H1 (cell line): ENCODE measurements around the gene CELF3. TPM values are rescaled to one million over a fixed set of nuclear protein-coding genes. Genes with fewer than 3 reads are reported as not detected.

Experiments used
- CTCF ChIA-PET: fragments of 300-600 bp; sonication (Branson Sonifier 250); formaldehyde crosslinking; loops from one replicate; lab custom pipeline; 2021; ENCODE audit not compliant: partially characterized antibody; lab: Charles Lee
- POLR2A ChIA-PET: fragments of 300-600 bp; sonication (Branson Sonifier 250); formaldehyde crosslinking; loops from one replicate; lab custom pipeline; 2021; ENCODE audit warnings: inconsistent platforms; ENCODE audit not compliant: partially characterized antibody; lab: Charles Lee
- DNase-seq, 2 experiments: peaks; one replicate each; pipeline versions ENCODE4 v3.0.0 to v3.0.0-alpha.2; 2010 to 2022; ENCODE audit warnings: low spot score in 2 of 2, low read depth in 1 of 2, mixed read lengths in 1 of 2
- FAIRE-seq: peaks from 2 replicates; lab custom pipeline; 2011; peaks lifted over from hg19 to GRCh38; lab: Jason Lieb, UNC
- H2AFZ ChIP-seq: 2 replicates; pipeline ENCODE4 v1.8.1; 2012; ENCODE audit warnings: low read length, inconsistent platforms
- H2AK5ac ChIP-seq: 2 replicates; pipeline ENCODE4 v1.6.1; 2013; ENCODE audit warnings: low read depth, low read length
- H2BK120ac ChIP-seq: replicated peaks from 2 replicates; pipeline ENCODE3; 2013; ENCODE audit warnings: low read depth, low read length, inconsistent platforms
- H2BK12ac ChIP-seq: 2 replicates; pipeline ENCODE4 v1.6.1; 2013; ENCODE audit warnings: low read depth, low read length
- H2BK15ac ChIP-seq: 2 replicates; pipeline ENCODE4 v1.6.1; 2013; ENCODE audit warnings: low read length
- H2BK20ac ChIP-seq: 2 replicates; pipeline ENCODE4 v1.6.1; 2013; ENCODE audit warnings: low read length
- H2BK5ac ChIP-seq: 2 replicates; pipeline ENCODE4 v1.6.1; 2013; ENCODE audit warnings: low read depth, low read length
- H3K14ac ChIP-seq: 2 replicates; pipeline ENCODE4 v1.6.1; 2013; ENCODE audit warnings: inconsistent platforms; ENCODE audit not compliant: insufficient read length
- H3K18ac ChIP-seq: 2 replicates; pipeline ENCODE4 v1.6.1; 2013; ENCODE audit warnings: low read length; ENCODE audit errors: extremely low read depth
- H3K23ac ChIP-seq: 2 replicates; pipeline ENCODE4 v1.6.1; 2013; ENCODE audit warnings: inconsistent platforms; ENCODE audit not compliant: insufficient read length
- H3K23me2 ChIP-seq: 2 replicates; pipeline ENCODE4 v1.6.1; 2013; ENCODE audit warnings: low read depth, low read length
- H3K27ac ChIP-seq: 2 replicates; pipeline ENCODE4 v1.6.1; 2011; ENCODE audit warnings: low read depth, low read length, inconsistent platforms
- H3K27me3 ChIP-seq, 4 experiments: replicated peaks in 1 of 4; 1 replicate in 1 of 4; 2 replicates in 3 of 4; pipeline versions ENCODE4 v1.6.1 to v1.8.1; 2011 to 2013; ENCODE audit warnings: low read length in 3 of 4, mild to moderate bottlenecking in 3 of 4, inconsistent platforms in 2 of 4, mixed read lengths in 2 of 4, moderate library complexity in 1 of 4; ENCODE audit not compliant: control insufficient read depth in 3 of 4, insufficient read depth in 3 of 4; ENCODE audit errors: extremely low read depth in 1 of 4
- H3K36me3 ChIP-seq, 4 experiments: 2 replicates each; pipeline versions ENCODE4 v1.6.1 to v1.8.1; 2011 to 2013; ENCODE audit warnings: mild to moderate bottlenecking in 4 of 4, low read length in 3 of 4, moderate library complexity in 2 of 4, control low read depth in 1 of 4, inconsistent platforms in 1 of 4; ENCODE audit not compliant: insufficient read depth in 4 of 4, control insufficient read depth in 2 of 4
- H3K4ac ChIP-seq: replicated peaks from 2 replicates; pipeline ENCODE3; 2013; ENCODE audit warnings: low read length, low read depth, mixed read lengths, inconsistent platforms; ENCODE audit not compliant: insufficient read length
- H3K4me1 ChIP-seq, 4 experiments: replicated peaks in 1 of 4; 1 replicate in 1 of 4; 2 replicates in 3 of 4; pipeline versions ENCODE4 v1.6.1 to v1.8.1; 2011 to 2013; ENCODE audit warnings: low read length in 3 of 4, inconsistent platforms in 2 of 4, mixed read lengths in 1 of 4; ENCODE audit not compliant: insufficient read depth in 4 of 4, control insufficient read depth in 3 of 4
- H3K4me2 ChIP-seq, 2 experiments: 2 replicates each; pipeline versions ENCODE4 v1.6.1 to v1.8.1; 2011 to 2013; ENCODE audit warnings: low read depth in 2 of 2, low read length in 2 of 2, control low read depth in 1 of 2, inconsistent platforms in 1 of 2, mild to moderate bottlenecking in 1 of 2; ENCODE audit not compliant: insufficient read depth in 1 of 2
- H3K4me3 ChIP-seq, 4 experiments: fragments of 200-600, 300-600 bp in 1 of 4; sonication (generic), shearing (Covaris generic), sonication (Bioruptor Twin) in 1 of 4; 2 replicates each; pipeline versions ENCODE4 v1.5.1 to v1.8.1; 2011 to 2016; ENCODE audit warnings: low read length in 4 of 4, low read depth in 3 of 4, control low read depth in 2 of 4, inconsistent platforms in 2 of 4, mild to moderate bottlenecking in 2 of 4, mixed read lengths in 1 of 4, moderate library complexity in 1 of 4; ENCODE audit not compliant: insufficient read depth in 2 of 4; ENCODE audit errors: extremely low read depth in 1 of 4
- H3K56ac ChIP-seq: replicated peaks from 2 replicates; pipeline ENCODE3; 2013; ENCODE audit warnings: low read depth, mild to moderate bottlenecking, mixed read lengths, low read length, inconsistent platforms; ENCODE audit not compliant: insufficient read length
- H3K79me1 ChIP-seq: 2 replicates; pipeline ENCODE4 v1.6.1; 2013; ENCODE audit warnings: low read depth, low read length, control low read depth
- H3K79me2 ChIP-seq, 2 experiments: 2 replicates each; pipeline versions ENCODE4 v1.6.1 to v1.8.1; 2012 to 2013; ENCODE audit warnings: low read length in 2 of 2, mild to moderate bottlenecking in 2 of 2, inconsistent platforms in 1 of 2; ENCODE audit not compliant: insufficient read depth in 2 of 2, control insufficient read depth in 1 of 2
- H3K9ac ChIP-seq, 4 experiments: replicated peaks in 1 of 4; 1 replicate in 1 of 4; 2 replicates in 3 of 4; pipeline versions ENCODE4 v1.6.1 to v1.8.1; 2011 to 2013; ENCODE audit warnings: low read depth in 3 of 4, low read length in 3 of 4, control low read depth in 2 of 4, mild to moderate bottlenecking in 2 of 4, moderate library complexity in 2 of 4, inconsistent platforms in 1 of 4; ENCODE audit errors: extremely low read depth in 1 of 4
- H3K9me3 ChIP-seq, 2 experiments: 2 replicates each; pipeline versions ENCODE4 v1.6.1 to v1.8.1; 2012 to 2013; ENCODE audit warnings: mild to moderate bottlenecking in 2 of 2, moderate library complexity in 2 of 2, control low read depth in 1 of 2, inconsistent platforms in 1 of 2, low read depth in 1 of 2, low read length in 1 of 2, mixed read lengths in 1 of 2; ENCODE audit not compliant: insufficient read depth in 2 of 2
- H4K20me1 ChIP-seq, 2 experiments: replicated peaks in 1 of 2; 2 replicates each; pipeline versions ENCODE3 to v1.8.1; 2011 to 2013; ENCODE audit warnings: inconsistent platforms in 2 of 2, low read length in 2 of 2, mild to moderate bottlenecking in 1 of 2; ENCODE audit not compliant: insufficient read depth in 2 of 2, control insufficient read depth in 1 of 2
- H4K5ac ChIP-seq: 2 replicates; pipeline ENCODE4 v1.6.1; 2013; ENCODE audit warnings: low read length, low read depth, mixed read lengths, inconsistent platforms; ENCODE audit not compliant: insufficient read length
- H4K8ac ChIP-seq: 2 replicates; pipeline ENCODE4 v1.8.0; 2013; ENCODE audit warnings: mild to moderate bottlenecking, moderate library complexity, low read length, inconsistent platforms; ENCODE audit not compliant: insufficient read depth; ENCODE audit errors: extremely low read depth
- H4K91ac ChIP-seq: replicated peaks from 2 replicates; pipeline ENCODE3; 2013; ENCODE audit warnings: low read length, mixed read lengths, inconsistent platforms; ENCODE audit not compliant: insufficient read length
- ASH2L ChIP-seq: fragments of 200-600, 300-600 bp; sonication (generic); IDR thresholded peaks from one replicate; pipeline ENCODE4 v1.7.1; 2017; ENCODE audit warnings: low read length
- ATF2 ChIP-seq: IDR thresholded peaks from 2 replicates; pipeline ENCODE4 v1.6.1; 2012; ENCODE audit warnings: low read length, inconsistent platforms
- E2F6 ChIP-seq: IDR thresholded peaks from 2 replicates; pipeline ENCODE4 v1.6.1; 2012; ENCODE audit warnings: inconsistent platforms
- POLR2A ChIP-seq, 2 experiments: IDR thresholded peaks; 1 replicate in 1 of 2; 2 replicates in 1 of 2; pipeline ENCODE4 v1.6.1; 2011; ENCODE audit warnings: low read depth in 2 of 2, low read length in 2 of 2, mild to moderate bottlenecking in 2 of 2; ENCODE audit errors: control extremely low read depth in 1 of 2
- POLR2AphosphoS5 ChIP-seq: IDR thresholded peaks from 2 replicates; pipeline ENCODE4 v1.6.1; 2011; ENCODE audit warnings: low read depth, low read length
- WGBS, 2 experiments: shearing (Covaris generic) in 1 of 2; methylation state at CpG; one replicate each; pipeline versions ENCODE4 v1.1.6 to v1.1.7; 2013 to 2015; ENCODE audit warnings: low lambda C conversion rate in 2 of 2, mixed read lengths in 2 of 2, inconsistent platforms in 1 of 2, low coverage in 1 of 2, missing lambda C conversion rate in 1 of 2; ENCODE audit not compliant: insufficient replicate concordance in 2 of 2, insufficient coverage in 1 of 2, insufficient read length in 1 of 2; ENCODE audit errors: extremely low coverage in 1 of 2, missing lambda C conversion rate in 1 of 2; 5-methylcytosine and 5-hydroxymethylcytosine counted together
- polyA plus RNA-seq, 7 experiments: library from polyadenylated mRNA; depleted of rRNA in 3 of 7; stranded (reverse) in 5 of 7; unstranded in 2 of 7; fragments of >200 nt in 5 of 7; fragments of 200-250 nt in 2 of 7; gene quantifications; 1 replicate in 5 of 7; 2 replicates in 1 of 7; 4 replicates in 1 of 7; pipeline versions ENCODE4 v1.2.1 to v1.2.3, GENCODE V29; 2011 to 2013; ENCODE audit warnings: missing spikeins in 2 of 7, mixed read lengths in 2 of 7
- total RNA-seq: library from RNA; stranded (reverse); fragmentation: NEBNext Ultra II Directional; extraction: Animal tissue kit (Norgen Biotek cat#: 25700); gene quantifications from 2 replicates; pipeline ENCODE4 v1.2.1, GENCODE V29; 2021

The CELF3 gene
- total and polyA plus RNA-seq, 2 of the 8 experiments (the other 6 are each of a cell fraction or from before 2014, with no cell fraction given), result 0.34 to 1.2 TPM

- Histone ChIP-seq H4K91ac (no peak overlapping the region), H3K79me1 (no peaks in the 10 kb centered on the region; the same call in 1 of the 2 replicates), H3K27me3 (peaks cover 6 to 34% (median 28%) of the 10 kb centered on the region in 4 experiments), H2BK12ac (no peak overlapping the region), H2BK5ac (no peak overlapping the region), H4K5ac (no peak overlapping the region), H3K18ac (no peak overlapping the region), H2BK15ac (no peak overlapping the region), H2BK20ac (no peak overlapping the region), H3K4me2 (peak overlapping the region; percentile 57 to 60; a peak in 2 of 4 replicates), H2AFZ (0 out of 2 replicates have a peak overlapping the region, but pooled peaks have one; percentile 97), H2BK120ac (no peak overlapping the region), H3K56ac (no peak overlapping the region), H3K9ac (no peak overlapping the region), H2AK5ac (no peak overlapping the region), H3K14ac (no peak overlapping the region), H3K79me2 (no peaks in the 10 kb centered on the region), H3K27ac (no peak overlapping the region), H3K23me2 (peaks cover 11% of the 10 kb centered on the region; the same call in 1 of the 2 replicates), H4K20me1 (peaks cover 0 to 1% of the 10 kb centered on the region in 2 experiments), H3K4ac (no peak overlapping the region), H3K36me3 (no peaks in the 10 kb centered on the region), H3K4me3 (peak overlapping the region in 1 of 4 experiments; percentile 85; a peak in 3 of 8 replicates), H4K8ac (no peak overlapping the region), H3K23ac (no peak overlapping the region), H3K4me1 (peaks cover 2 to 12% (median 5%) of the 10 kb centered on the region in 4 experiments), H3K9me3 (no peaks in the 10 kb centered on the region)
- FAIRE-seq (no peak), DNase-seq (no peak)
- ChIA-PET POLR2A (interaction anchor here (1.2 to 1.8 kb wide), 4 partner anchors 13 to 180 kb away, joined by 3 to 6 read pairs (median 4); partner anchors contain the start of genes MRPL9 and TUFT1), CTCF (interaction anchor here (0.6 to 1.9 kb wide), 9 partner anchors 12 to 422 kb away, joined by 3 to 10 read pairs (median 3); no protein-coding TSS in a partner anchor)
- TF ChIP-seq POLR2A (IDR thresholded peaks at IDR 0.05; ENCODE audit: control extremely low read depth in 1 of 2, low read depth in 2 of 2, low read length in 2 of 2) (no peak), E2F6 (no peak), POLR2AphosphoS5 (no peak), ASH2L (no peak), ATF2 (no peak)
- TF ChIP-seq, all 59 proteins: peak for 0
- WGBS, 2 experiments, result 64% methylated on average over 5 of the region's 5 CpGs; no CpG with 5 or more reads in 1 of the 2 experiments
These were observed 4.0 kb upstream of the CELF3 start for GRCh38 chr1:151720554-151720953.
